K562 (cell line): ENCODE measurements around the gene KRT38. TPM values are rescaled to one million over a fixed set of nuclear protein-coding genes. Genes with fewer than 3 reads are reported as not detected.

Experiments
- ATAC-seq: fragments of 200-7000 bp; cut with Tn5 transposase; 3 replicates; pipeline ENCODE4 v1.9.1; 2020; ENCODE audit warnings: moderate library complexity
- BruUV-seq: library from RNA; stranded (reverse); fragments of 400-500 nt; replicated peaks from 2 replicates; lab custom pipeline; 2021; lab: Mats Ljungman, UMichigan
- CTCF ChIA-PET: fragments of 300-600 bp; formaldehyde crosslinking; extraction: SDS; loops from one replicate; lab custom pipeline; 2021; ENCODE audit warnings: low intra/inter-chr PET ratio; lab: Yijun Ruan, JAX
- POLR2A ChIA-PET: fragments of 300-600, 350-650 bp; sonication (Branson Sonifier 250); formaldehyde crosslinking; extraction: SDS; loops from one replicate; lab custom pipeline; 2021; ENCODE audit warnings: antibody characterized with exemption, inconsistent platforms; lab: Yijun Ruan, JAX
- DNase-seq, 4 experiments: peaks; one replicate each; pipeline versions ENCODE4 v3.0.0 to v3.0.0-alpha.2; 2011 to 2018; ENCODE audit warnings: low spot score in 3 of 4, mixed read lengths in 3 of 4; ENCODE audit errors: extremely low read depth in 1 of 4
- FAIRE-seq: peaks from 2 replicates; lab custom pipeline; 2011; peaks lifted over from hg19 to GRCh38; lab: Jason Lieb, UNC
- H2AFZ ChIP-seq: 2 replicates; pipeline ENCODE4 v1.6.0; 2011; ENCODE audit warnings: low read depth, low read length, control low read depth, inconsistent platforms
- H3K27ac ChIP-seq: fragments of 200-600 bp; 3 replicates; pipeline ENCODE4 v1.8.0; 2011; ENCODE audit warnings: low read depth, mild to moderate bottlenecking, control low read depth, inconsistent platforms, low read length, moderate library complexity, mixed read lengths; ENCODE audit errors: extremely low read depth
- H3K27me3 ChIP-seq, 2 experiments: fragments of 300-600 bp in 1 of 2; 2 replicates in 1 of 2; 3 replicates in 1 of 2; pipeline versions ENCODE4 v1.6.0 to v1.8.0; 2011; ENCODE audit warnings: inconsistent platforms in 2 of 2, low read length in 2 of 2, mild to moderate bottlenecking in 1 of 2, mixed read lengths in 1 of 2, moderate library complexity in 1 of 2; ENCODE audit not compliant: control insufficient read depth in 2 of 2, insufficient read depth in 2 of 2
- H3K36me3 ChIP-seq: fragments of 300-600 bp; 3 replicates; pipeline ENCODE4 v1.8.0; 2011; ENCODE audit warnings: mild to moderate bottlenecking, low read length, inconsistent platforms; ENCODE audit not compliant: control insufficient read depth, insufficient read depth
- H3K4me1 ChIP-seq, 2 experiments: fragments of 200-600 bp in 1 of 2; replicated peaks in 1 of 2; 2 replicates in 1 of 2; 3 replicates in 1 of 2; pipeline versions ENCODE4 v1.5.1 to v1.8.0; 2011; ENCODE audit warnings: inconsistent platforms in 2 of 2, low read length in 2 of 2, mild to moderate bottlenecking in 1 of 2, mixed read lengths in 1 of 2, moderate library complexity in 1 of 2; ENCODE audit not compliant: control insufficient read depth in 2 of 2, insufficient read depth in 2 of 2
- H3K4me2 ChIP-seq: 2 replicates; pipeline ENCODE4 v1.6.1; 2011; ENCODE audit warnings: low read length, control low read depth, inconsistent platforms, mixed read lengths; ENCODE audit not compliant: insufficient read depth
- H3K4me3 ChIP-seq: fragments of 200-600 bp; sonication (generic), shearing (Covaris generic); 2 replicates; pipeline ENCODE4 v1.5.1; 2016; ENCODE audit warnings: control low read depth, inconsistent platforms
- H3K79me2 ChIP-seq: fragments of 200-600 bp; 3 replicates; pipeline ENCODE4 v1.8.0; 2011; ENCODE audit warnings: low read length, inconsistent platforms; ENCODE audit not compliant: control insufficient read depth, insufficient read depth
- H3K9ac ChIP-seq, 2 experiments: 2 replicates each; pipeline versions ENCODE4 v1.6.0 to v1.6.1; 2011; ENCODE audit warnings: low read depth in 2 of 2, low read length in 2 of 2, control low read depth in 1 of 2, inconsistent platforms in 1 of 2, mild to moderate bottlenecking in 1 of 2, mixed read lengths in 1 of 2; ENCODE audit not compliant: insufficient read depth in 1 of 2
- H3K9me1 ChIP-seq: one replicate; pipeline ENCODE4 v1.6.0; 2011; ENCODE audit warnings: inconsistent platforms, mild to moderate bottlenecking, low read length, moderate library complexity; ENCODE audit not compliant: control insufficient read depth, insufficient read depth
- H3K9me3 ChIP-seq: replicated peaks from 2 replicates; pipeline ENCODE4 v1.5.1; 2011; ENCODE audit warnings: low read depth, low read length, inconsistent platforms; ENCODE audit not compliant: control insufficient read depth, insufficient read depth
- H4K20me1 ChIP-seq: replicated peaks from 2 replicates; pipeline ENCODE4 v1.6.1; 2011; ENCODE audit warnings: low read length, inconsistent platforms, mixed read lengths; ENCODE audit not compliant: control insufficient read depth, insufficient read depth
- ATF2 ChIP-seq: sonication (generic); formaldehyde crosslinking; IDR thresholded peaks from 2 replicates; pipeline ENCODE4 v1.8.1; 2022; ENCODE audit warnings: missing genetic modification reagents
- E2F4 ChIP-seq: sonication (generic); formaldehyde crosslinking; IDR thresholded peaks from 2 replicates; pipeline ENCODE4 v1.8.0; 2022; ENCODE audit warnings: mild to moderate bottlenecking, low read depth, missing genetic modification reagents
- ELF2 ChIP-seq: fragments of 250-450 bp; sonication (Bioruptor Pico); IDR thresholded peaks from 2 replicates; pipeline ENCODE4 v1.5.0; 2021; ENCODE audit warnings: mild to moderate bottlenecking
- POLR2A ChIP-seq: fragments of 450-650 bp; conservative IDR thresholded peaks from 2 replicates; pipeline ENCODE4 v1.6.1; 2016
- THRB ChIP-seq: fragments of 450-650 bp; formaldehyde crosslinking; conservative IDR thresholded peaks from 2 replicates; pipeline ENCODE4 v1.4.0; 2022; ENCODE audit warnings: mild to moderate bottlenecking, missing genetic modification characterization
- TOE1 ChIP-seq, 2 experiments: fragments of 450-650 bp in 1 of 2; sonication (generic) in 1 of 2; formaldehyde crosslinking in 1 of 2; IDR thresholded peaks; 2 replicates each; pipeline versions ENCODE4 v1.7.1 to v1.8.0; 2016 to 2022; ENCODE audit warnings: borderline replicate concordance in 2 of 2, mild to moderate bottlenecking in 2 of 2, antibody characterized with exemption in 1 of 2, inconsistent platforms in 1 of 2, low read depth in 1 of 2, missing genetic modification reagents in 1 of 2, moderate library complexity in 1 of 2
- ZKSCAN3 ChIP-seq: fragments of 250-450 bp; sonication (Bioruptor Pico); IDR thresholded peaks from 2 replicates; pipeline ENCODE4 v1.4.0; 2020
- WGBS: fragments of 100-300 bp; shearing (Covaris generic); methylation state at CpG from one replicate; pipeline ENCODE4 v1.1.6; 2016; ENCODE audit warnings: low coverage, mixed read lengths; ENCODE audit not compliant: insufficient coverage; ENCODE audit errors: missing lambda C conversion rate; 5-methylcytosine and 5-hydroxymethylcytosine counted together
- in situ Hi-C: fragments of 300-500 bp; cut with MboI; formaldehyde crosslinking; loops from 4 replicates; pipeline ENCODE4 v1.15.0; 2018; ENCODE audit warnings: inconsistent platforms, mixed read lengths
- intact Hi-C: fragments of 100-400 bp; cut with micrococcal nuclease; formaldehyde crosslinking; loops from 2 replicates; pipeline ENCODE4 v1.14.2; 2022
- polyA plus RNA-seq, 8 experiments: library from polyadenylated mRNA; depleted of rRNA in 4 of 8; stranded (reverse) in 5 of 8; unstranded in 3 of 8; fragments of >200 nt; fragmentation: Nextera tagmentation in 2 of 8; fragmentation: Illumina TruSeq in 1 of 8; extraction: Ambion mirVana in 2 of 8; extraction: Trizol in 1 of 8; gene quantifications; 2 replicates each; pipeline versions ENCODE4 v1.2.1 to v1.2.3, GENCODE V29; 2011 to 2014; ENCODE audit warnings: inconsistent platforms in 1 of 8, missing spikeins in 1 of 8
- total RNA-seq, 7 experiments: library from RNA; depleted of rRNA in 6 of 7; stranded (reverse); fragments of >200 nt in 6 of 7; fragmentation: Illumina TruSeq in 2 of 7; extraction: Trizol in 2 of 7; gene quantifications; 2 replicates each; pipeline versions ENCODE4 v1.2.1 to v1.2.3, GENCODE V29; 2011 to 2021; ENCODE audit warnings: low replicate concordance in 1 of 7

KRT38 gene
- total and polyA plus RNA-seq, 9 of the 15 experiments (the other 6 are each of a cell fraction or from before 2014, with no cell fraction given), result not detected

- Histone ChIP-seq H3K4me1 (no peaks in the 10 kb centered on the region), H3K79me2 (no peaks in the 10 kb centered on the region), H3K27me3 (peaks cover 33 to 63% of the 10 kb centered on the region in 2 experiments; a peak in 4 of 5 replicates), H3K9ac (no peak overlapping the region), H3K9me3 (no peaks in the 10 kb centered on the region), H4K20me1 (no peaks in the 10 kb centered on the region; the same call in 1 of the 2 replicates), H3K27ac (no peak overlapping the region), H2AFZ (no peak overlapping the region), H3K4me3 (no peak overlapping the region), H3K36me3 (no peaks in the 10 kb centered on the region), H3K4me2 (no peak overlapping the region), H3K9me1 (no peaks in the 10 kb centered on the region)
- TF ChIP-seq TOE1 (IDR thresholded peaks at IDR 0.05; ENCODE audit: borderline replicate concordance), result no peak
- no peak for TF ChIP-seq TOE1 (CRISPR knock-in tag; IDR thresholded peaks at IDR 0.05; ENCODE audit: borderline replicate concordance, low read depth)
- no peak for TF ChIP-seq THRB (CRISPR knock-in tag)
- no peak for TF ChIP-seq ELF2 (CRISPR knock-in tag)
- no peak for TF ChIP-seq E2F4
- TF ChIP-seq ZKSCAN3 (CRISPR knock-in tag), result no peak
- TF ChIP-seq ATF2 (CRISPR knock-in tag), result no peak
- no peak for TF ChIP-seq POLR2A
- no TSS peak for BruUV-seq
- intact Hi-C loops (no loop called here), in situ Hi-C loops (no loop called here)
- ATAC-seq, result no peak
- ChIA-PET POLR2A (no interaction called here), CTCF (no interaction called here)
- 2% methylated on average over 4 of the region's 4 CpGs for WGBS
- no peak for FAIRE-seq
- no peak for DNase-seq
These were observed 21.1 kb downstream of the KRT38 start for GRCh38 chr17:41419716-41420115.
